ENCODE data around the gene BCAS1.

- no peak for TF ChIP-seq CTCF (conservative IDR thresholded peaks at IDR 0.05 in 1 of 2, IDR thresholded peaks at IDR 0.05 in 1 of 2; ENCODE audit: extremely low read depth in 1 of 2, insufficient read depth in 1 of 2, low read depth in 1 of 2, low read length in 2 of 2)
- TF ChIP-seq EZH2 (IDR thresholded peaks at IDR 0.05; ENCODE audit: borderline replicate concordance, low read length) = no peak
These were observed 47.0 kb downstream of the BCAS1 start for GRCh38 chr20:54023406-54023805.
